SK-N-MC (cell line): ENCODE data around the gene TTC34.

Experiments used
- EZH2 ChIP-seq: fragments of 200-600 bp; sonication (generic); IDR thresholded peaks from one replicate; pipeline ENCODE4 v1.6.1; 2017; ENCODE audit warnings: antibody characterized with exemption
- FOXP2 ChIP-seq: optimal IDR thresholded peaks from 2 replicates; pipeline ENCODE3; 2011; ENCODE audit warnings: mild to moderate bottlenecking, moderate library complexity; ENCODE audit not compliant: insufficient read depth; ENCODE audit errors: extremely low read length, control extremely low read depth
- POLR2AphosphoS5 ChIP-seq: IDR thresholded peaks from 2 replicates; pipeline ENCODE4 v1.6.1; 2012; ENCODE audit warnings: mild to moderate bottlenecking, low read depth, low read length, borderline replicate concordance

- TF ChIP-seq EZH2 (no peak), POLR2AphosphoS5 (no peak), FOXP2 (no peak)
Observed at GRCh38 chr1:2645776-2646175, 155.7 kb downstream of the TTC34 start.
